A549 (cell line): ENCODE results near the gene MRPL4. TPM values are rescaled to one million over a fixed set of nuclear protein-coding genes. Genes with fewer than 3 reads are reported as not detected.
A peak's percentile ranks its signal among the peaks of the same experiment; 100 is the strongest.

Experiments
- ATAC-seq, 2 experiments: fragments of 200-7000 bp in 1 of 2; fragments of >200 bp in 1 of 2; cut with Nextera tagmentation in 1 of 2; cut with Tn5 transposase in 1 of 2; 3 replicates each; pipeline versions ENCODE4 v1.8.0 to v1.9.1; 2018 to 2020; ENCODE audit warnings: mild to moderate bottlenecking in 1 of 2, moderate library complexity in 1 of 2
- CTCF ChIA-PET: fragments of 300-600 bp; sonication (Branson Sonifier 250); formaldehyde crosslinking; extraction: SDS; loops from one replicate; lab custom pipeline; 2021; ENCODE audit warnings: antibody characterized with exemption, inconsistent platforms; lab: Yijun Ruan, JAX
- POLR2A ChIA-PET: fragments of 350-600 bp; formaldehyde crosslinking; extraction: SDS; loops from one replicate; lab custom pipeline; 2021; ENCODE audit warnings: antibody characterized with exemption, inconsistent platforms; lab: Yijun Ruan, JAX
- DNase-seq, 2 experiments: peaks; one replicate each; pipeline versions ENCODE4 v3.0.0 to v3.0.0-alpha.2; 2011 to 2016; ENCODE audit warnings: low read depth in 1 of 2, low spot score in 1 of 2
- FAIRE-seq: peaks from 2 replicates; lab custom pipeline; 2011; peaks lifted over from hg19 to GRCh38; lab: Jason Lieb, UNC
- H3K27ac ChIP-seq, 2 experiments: fragments of >200 bp; sonication (Bioruptor Twin); formaldehyde crosslinking; 3 replicates each; pipeline ENCODE4 v1.5.1; 2016 to 2017
- H3K4me1 ChIP-seq: fragments of >200 bp; sonication (Bioruptor Twin); formaldehyde crosslinking; 3 replicates; pipeline ENCODE4 v1.6.1; 2016
- H3K4me2 ChIP-seq: fragments of >200 bp; sonication (Bioruptor Twin); formaldehyde crosslinking; 3 replicates; pipeline ENCODE4 v1.6.1; 2016
- H3K4me3 ChIP-seq: fragments of >200 bp; sonication (Bioruptor Twin); formaldehyde crosslinking; 3 replicates; pipeline ENCODE4 v1.5.1; 2016
- H3K9me3 ChIP-seq: fragments of >200 bp; sonication (Bioruptor Twin); formaldehyde crosslinking; 3 replicates; pipeline ENCODE4 v1.6.1; 2016
- BCL3 ChIP-seq: fragments of >200 bp; sonication (Bioruptor Twin); formaldehyde crosslinking; IDR thresholded peaks from 3 replicates; pipeline ENCODE4 v1.6.1; 2016
- CBX2 ChIP-seq: fragments of 200-600 bp; sonication (generic); IDR thresholded peaks from 2 replicates; pipeline ENCODE4 v1.6.1; 2016; ENCODE audit warnings: low read depth, mild to moderate bottlenecking, borderline replicate concordance
- FOXS1 ChIP-seq: fragments of 250-450 bp; sonication (Bioruptor Pico); IDR thresholded peaks from 2 replicates; pipeline ENCODE4 v1.5.0; 2020; ENCODE audit warnings: mild to moderate bottlenecking, moderate library complexity
- HDAC2 ChIP-seq: fragments of 200-600 bp; sonication (generic); IDR thresholded peaks from 2 replicates; pipeline ENCODE4 v1.6.1; 2016
- HOXA7 ChIP-seq: fragments of 250-450 bp; sonication (Bioruptor Pico); IDR thresholded peaks from 2 replicates; pipeline ENCODE4 v1.5.0; 2020; ENCODE audit warnings: mild to moderate bottlenecking, moderate library complexity
- KDM5A ChIP-seq: fragments of 200-600 bp; sonication (generic); IDR thresholded peaks from 2 replicates; pipeline ENCODE4 v1.6.1; 2016; ENCODE audit warnings: antibody characterized with exemption, mild to moderate bottlenecking
- RAD21 ChIP-seq, 2 experiments: fragments of >200 bp in 1 of 2; sonication (Bioruptor Twin) in 1 of 2; formaldehyde crosslinking in 1 of 2; IDR thresholded peaks in 1 of 2; conservative IDR thresholded peaks in 1 of 2; 2 replicates in 1 of 2; 3 replicates in 1 of 2; pipeline ENCODE4 v1.6.1; 2012 to 2018; ENCODE audit warnings: inconsistent platforms in 1 of 2
- RCOR1 ChIP-seq: fragments of 150-350 bp; IDR thresholded peaks from 2 replicates; pipeline ENCODE4 v1.6.1; 2014; ENCODE audit warnings: antibody characterized with exemption, low read length, low read depth
- REST ChIP-seq: fragments of 200-600 bp; sonication (generic); IDR thresholded peaks from 2 replicates; pipeline ENCODE4 v1.6.1; 2016; ENCODE audit warnings: antibody characterized with exemption, mild to moderate bottlenecking, moderate library complexity
- SREBF2 ChIP-seq: fragments of 450-650 bp; IDR thresholded peaks from 2 replicates; pipeline ENCODE4 v1.6.1; 2014; ENCODE audit warnings: mild to moderate bottlenecking, moderate library complexity
- ZFP36 ChIP-seq: fragments of 450-650 bp; IDR thresholded peaks from 2 replicates; pipeline ENCODE4 v1.6.1; 2014; ENCODE audit warnings: borderline replicate concordance; ENCODE audit not compliant: partially characterized antibody
- ZNF302 ChIP-seq: fragments of 250-450 bp; sonication (Bioruptor Pico); IDR thresholded peaks from 2 replicates; pipeline ENCODE4 v1.9.0; 2021; ENCODE audit warnings: inconsistent platforms, mild to moderate bottlenecking, moderate library complexity
- WGBS: methylation state at CpG from one replicate; pipeline ENCODE4 v1.1.6; 2017; ENCODE audit errors: missing lambda C conversion rate; 5-methylcytosine and 5-hydroxymethylcytosine counted together
- polyA plus RNA-seq, 4 experiments: library from polyadenylated mRNA; depleted of rRNA in 3 of 4; stranded (reverse); fragments of >200 nt; fragmentation: RNase III in 1 of 4; extraction: RNeasy Plus Mini Kit Qiagen cat#74134 plus additional on column Dnase treatment in 1 of 4; gene quantifications; 2 replicates in 3 of 4; 3 replicates in 1 of 4; pipeline ENCODE4 v1.2.3, GENCODE V29; 2011 to 2017

MRPL4 gene
- polyA plus RNA-seq, 2 of the 4 experiments (the other 2 are of a cell fraction): 26.4 to 52.2 TPM

GRCh38 chr19:10220695-10221094 lies 31.3 kb upstream of the MRPL4 start:
- TF ChIP-seq HOXA7: no peak
- TF ChIP-seq ZFP36: peak; percentile 13
- no peak overlapping the region for H3K4me3 ChIP-seq
- FAIRE-seq: no peak
- ATAC-seq: no peak
- H3K27ac ChIP-seq: no peak overlapping the region
- H3K9me3 ChIP-seq: no peaks in the 10 kb centered on the region
- 87% methylated on average over 6 of the region's 7 CpGs for WGBS
- H3K4me1 ChIP-seq: 0 out of 3 replicates have a peak, but pooled peaks cover 4% of the 10 kb centered on the region
- ChIA-PET CTCF (interaction anchor here (0.9 kb wide), 2 partner anchors 29 to 168 kb away, joined by 3 read pairs; no protein-coding TSS in a partner anchor), POLR2A (no interaction called here)
- H3K4me2 ChIP-seq: no peak overlapping the region
- DNase-seq: no peak

GRCh38 chr19:10222201-10222890 lies 29.7 kb upstream of the MRPL4 start:
- 0 out of 3 replicates have a peak, but pooled peaks cover 4% of the 10 kb centered on the region for H3K4me1 ChIP-seq
- WGBS: 84% methylated on average over 14 of the region's 14 CpGs
- FAIRE-seq: no peak
- no peaks in the 10 kb centered on the region for H3K9me3 ChIP-seq
- TF ChIP-seq FOXS1 (CRISPR knock-in tag) (no peak), CBX2 (no peak)
- TF ChIP-seq, all 56 proteins: peak for 0
- Histone ChIP-seq H3K4me2 (no peak overlapping the region), H3K27ac (no peak overlapping the region), H3K4me3 (no peak overlapping the region)
- DNase-seq: no peak
- ATAC-seq: no peak
- ChIA-PET CTCF (interaction anchor here (0.7 to 1.0 kb wide), 2 partner anchors 23 to 45 kb away, joined by 3 to 5 read pairs; no protein-coding TSS in a partner anchor), POLR2A (no interaction called here)

- FAIRE-seq (no peak), DNase-seq (no peak), ATAC-seq (no peak)
- no peak overlapping the region for H3K4me3 ChIP-seq
- 0 out of 3 replicates have a peak, but pooled peaks cover 4% of the 10 kb centered on the region for H3K4me1 ChIP-seq
- no peak overlapping the region for H3K4me2 ChIP-seq
- CTCF ChIA-PET: interaction anchor here (0.6 kb wide), 1 partner anchor 61 kb away, joined by 6 read pairs; no protein-coding TSS in a partner anchor
- 95% methylated on average over 13 of the region's 28 CpGs for WGBS
- POLR2A ChIA-PET: no interaction called here
- no peak overlapping the region for H3K27ac ChIP-seq
- no peaks in the 10 kb centered on the region for H3K9me3 ChIP-seq
- TF ChIP-seq KDM5A (no peak), REST (no peak), RAD21 (conservative IDR thresholded peaks at IDR 0.05 in 1 of 2, IDR thresholded peaks at IDR 0.05 in 1 of 2) (no peak), FOXS1 (CRISPR knock-in tag) (no peak), RCOR1 (no peak), SREBF2 (no peak), ZNF302 (no peak), BCL3 (no peak), CBX2 (no peak), HDAC2 (no peak)
Measured at GRCh38 chr19:10223488-10224213, 28.4 kb upstream of the MRPL4 start.
